DOHH2 (cell line): Measurements from ENCODE around the gene TXNL4B.

Source experiments
- CTCF ChIP-seq: fragments of 200-600 bp; sonication (generic); IDR thresholded peaks from one replicate; pipeline ENCODE4 v1.5.1; 2014; ENCODE audit warnings: antibody characterized with exemption, mild to moderate bottlenecking, low read depth, low read length; ENCODE audit not compliant: poor library complexity, severe bottlenecking
- EZH2phosphoT487 ChIP-seq: fragments of 200-600 bp; sonication (generic); IDR thresholded peaks from 2 replicates; pipeline ENCODE4 v1.6.1; 2017; ENCODE audit warnings: borderline replicate concordance, mild to moderate bottlenecking, antibody characterized with exemption, low read length, moderate library complexity, mixed read lengths

- TF ChIP-seq CTCF (no peak), EZH2phosphoT487 (no peak)
Observed at GRCh38 chr16:72122308-72122707, 28.9 kb upstream of the TXNL4B start.
